Measurements from ENCODE around the gene KCNMA1. TPM values are rescaled to one million over a fixed set of nuclear protein-coding genes. Genes with fewer than 3 reads are reported as not detected.

KCNMA1 gene
- total RNA-seq, 1 experiment from 2014 or later, result 31.3 TPM

GRCh38 chr10:77385315-77385714 lies 252.3 kb downstream of the KCNMA1 start:
- no peak overlapping the region for H3K27ac ChIP-seq (ENCODE audit: low read length)
- no peak overlapping the region for H3K4me2 ChIP-seq (ENCODE audit: low read depth, low read length, poor library complexity, severe bottlenecking)
- no peaks in the 10 kb centered on the region for H3K9me3 ChIP-seq (ENCODE audit: low read length)
- H4K20me1 ChIP-seq (ENCODE audit: insufficient read depth, low read depth, low read length), result peaks cover 7% of the 10 kb centered on the region; the same call in 1 of the 2 replicates
- H3K9ac ChIP-seq (ENCODE audit: low read length), result no peak overlapping the region
- H3K27me3 ChIP-seq (ENCODE audit: low read length), result no peaks in the 10 kb centered on the region
- H3K36me3 ChIP-seq (ENCODE audit: insufficient read depth, low read length), result no peaks in the 10 kb centered on the region
- H3K4me3 ChIP-seq (ENCODE audit: low read length), result no peak overlapping the region
- no peak overlapping the region for H2AFZ ChIP-seq (ENCODE audit: low read length)
- no peak for DNase-seq
- no peaks in the 10 kb centered on the region for H3K79me2 ChIP-seq (ENCODE audit: low read length)
- no peaks in the 10 kb centered on the region for H3K4me1 ChIP-seq (ENCODE audit: low read length)
- no peaks in the 10 kb centered on the region for H3K9me2 ChIP-seq (replicated peaks; ENCODE audit: insufficient read depth, low read length)

GRCh38 chr10:77383861-77384553 lies 253.6 kb downstream of the KCNMA1 start:
- no peaks in the 10 kb centered on the region for H3K4me1 ChIP-seq (ENCODE audit: low read length)
- H3K9me2 ChIP-seq (replicated peaks; ENCODE audit: insufficient read depth, low read length), result no peaks in the 10 kb centered on the region
- no peak overlapping the region for H2AFZ ChIP-seq (ENCODE audit: low read length)
- no peaks in the 10 kb centered on the region for H3K36me3 ChIP-seq (ENCODE audit: insufficient read depth, low read length)
- no peak for DNase-seq
- no peaks in the 10 kb centered on the region for H3K9me3 ChIP-seq (ENCODE audit: low read length)
- H3K79me2 ChIP-seq (ENCODE audit: low read length), result no peaks in the 10 kb centered on the region
- no peak overlapping the region for H3K27ac ChIP-seq (ENCODE audit: low read length)
- no peak overlapping the region for H3K4me3 ChIP-seq (ENCODE audit: low read length)
- peaks cover 7% of the 10 kb centered on the region; the same call in 1 of the 2 replicates for H4K20me1 ChIP-seq (ENCODE audit: insufficient read depth, low read depth, low read length)
- no peak overlapping the region for H3K9ac ChIP-seq (ENCODE audit: low read length)
- no peak overlapping the region for H3K4me2 ChIP-seq (ENCODE audit: low read depth, low read length, poor library complexity, severe bottlenecking)
- no peaks in the 10 kb centered on the region for H3K27me3 ChIP-seq (ENCODE audit: low read length)

GRCh38 chr10:77381750-77382149 lies 255.9 kb downstream of the KCNMA1 start:
- H3K4me1 ChIP-seq (ENCODE audit: low read length), result no peaks in the 10 kb centered on the region
- H2AFZ ChIP-seq (ENCODE audit: low read length), result no peak overlapping the region
- no peaks in the 10 kb centered on the region for H3K27me3 ChIP-seq (ENCODE audit: low read length)
- H3K4me3 ChIP-seq (ENCODE audit: low read length), result no peak overlapping the region
- no peaks in the 10 kb centered on the region for H3K9me3 ChIP-seq (ENCODE audit: low read length)
- no peaks in the 10 kb centered on the region for H3K9me2 ChIP-seq (replicated peaks; ENCODE audit: insufficient read depth, low read length)
- DNase-seq, result no peak
- no peaks in the 10 kb centered on the region for H3K79me2 ChIP-seq (ENCODE audit: low read length)
- no peak overlapping the region for H3K27ac ChIP-seq (ENCODE audit: low read length)
- H3K9ac ChIP-seq (ENCODE audit: low read length), result no peak overlapping the region
- no peaks in the 10 kb centered on the region for H3K36me3 ChIP-seq (ENCODE audit: insufficient read depth, low read length)
- peaks cover 12% of the 10 kb centered on the region; the same call in 1 of the 2 replicates for H4K20me1 ChIP-seq (ENCODE audit: insufficient read depth, low read depth, low read length)
- H3K4me2 ChIP-seq (ENCODE audit: low read depth, low read length, poor library complexity, severe bottlenecking), result no peak overlapping the region

- Histone ChIP-seq H2AFZ (ENCODE audit: low read length) (no peak overlapping the region), H3K9me3 (ENCODE audit: low read length) (no peaks in the 10 kb centered on the region), H3K9me2 (replicated peaks; ENCODE audit: insufficient read depth, low read length) (no peaks in the 10 kb centered on the region), H3K9ac (ENCODE audit: low read length) (no peak overlapping the region), H4K20me1 (ENCODE audit: insufficient read depth, low read depth, low read length) (peaks cover 9% of the 10 kb centered on the region; the same call in 1 of the 2 replicates), H3K27me3 (ENCODE audit: low read length) (no peaks in the 10 kb centered on the region), H3K27ac (ENCODE audit: low read length) (no peak overlapping the region), H3K4me3 (ENCODE audit: low read length) (no peak overlapping the region), H3K4me1 (ENCODE audit: low read length) (no peaks in the 10 kb centered on the region), H3K4me2 (ENCODE audit: low read depth, low read length, poor library complexity, severe bottlenecking) (no peak overlapping the region), H3K36me3 (ENCODE audit: insufficient read depth, low read length) (no peaks in the 10 kb centered on the region), H3K79me2 (ENCODE audit: low read length) (no peaks in the 10 kb centered on the region)
- no peak for DNase-seq
Observed at GRCh38 chr10:77380723-77381122, 256.9 kb downstream of the KCNMA1 start.

- no peak overlapping the region for H3K4me2 ChIP-seq (ENCODE audit: low read depth, low read length, poor library complexity, severe bottlenecking)
- no peak overlapping the region for H3K9ac ChIP-seq (ENCODE audit: low read length)
- no peak for DNase-seq
- H3K79me2 ChIP-seq (ENCODE audit: low read length), result no peaks in the 10 kb centered on the region
- no peaks in the 10 kb centered on the region for H3K27me3 ChIP-seq (ENCODE audit: low read length)
- no peaks in the 10 kb centered on the region for H3K9me3 ChIP-seq (ENCODE audit: low read length)
- H3K27ac ChIP-seq (ENCODE audit: low read length), result no peak overlapping the region
- H3K36me3 ChIP-seq (ENCODE audit: insufficient read depth, low read length), result no peaks in the 10 kb centered on the region
- no peaks in the 10 kb centered on the region for H3K4me1 ChIP-seq (ENCODE audit: low read length)
- H4K20me1 ChIP-seq (ENCODE audit: insufficient read depth, low read depth, low read length), result peaks cover 5% of the 10 kb centered on the region; the same call in 1 of the 2 replicates
- H3K9me2 ChIP-seq (replicated peaks; ENCODE audit: insufficient read depth, low read length), result no peaks in the 10 kb centered on the region
- no peak overlapping the region for H3K4me3 ChIP-seq (ENCODE audit: low read length)
- no peak overlapping the region for H2AFZ ChIP-seq (ENCODE audit: low read length)
Observed at GRCh38 chr10:77380191-77380590, 257.4 kb downstream of the KCNMA1 start.

- Histone ChIP-seq H3K79me2 (ENCODE audit: low read length) (no peaks in the 10 kb centered on the region), H3K4me1 (ENCODE audit: low read length) (no peaks in the 10 kb centered on the region), H3K27ac (ENCODE audit: low read length) (no peak overlapping the region), H3K27me3 (ENCODE audit: low read length) (no peaks in the 10 kb centered on the region), H3K4me2 (ENCODE audit: low read depth, low read length, poor library complexity, severe bottlenecking) (no peak overlapping the region), H4K20me1 (ENCODE audit: insufficient read depth, low read depth, low read length) (peaks cover 8% of the 10 kb centered on the region; the same call in 1 of the 2 replicates), H3K9ac (ENCODE audit: low read length) (no peak overlapping the region), H3K4me3 (ENCODE audit: low read length) (no peak overlapping the region), H3K9me2 (replicated peaks; ENCODE audit: insufficient read depth, low read length) (no peaks in the 10 kb centered on the region), H3K9me3 (ENCODE audit: low read length) (no peaks in the 10 kb centered on the region), H2AFZ (ENCODE audit: low read length) (no peak overlapping the region), H3K36me3 (ENCODE audit: insufficient read depth, low read length) (no peaks in the 10 kb centered on the region)
- DNase-seq, result no peak
Observed at GRCh38 chr10:77378366-77379349, 258.9 kb downstream of the KCNMA1 start.

- Histone ChIP-seq H3K4me1 (ENCODE audit: low read length) (no peaks in the 10 kb centered on the region), H3K9me2 (replicated peaks; ENCODE audit: insufficient read depth, low read length) (no peaks in the 10 kb centered on the region), H2AFZ (ENCODE audit: low read length) (no peak overlapping the region), H3K27ac (ENCODE audit: low read length) (no peak overlapping the region), H3K27me3 (ENCODE audit: low read length) (no peaks in the 10 kb centered on the region), H3K4me2 (ENCODE audit: low read depth, low read length, poor library complexity, severe bottlenecking) (no peak overlapping the region), H3K9me3 (ENCODE audit: low read length) (no peaks in the 10 kb centered on the region), H3K79me2 (ENCODE audit: low read length) (no peaks in the 10 kb centered on the region), H4K20me1 (ENCODE audit: insufficient read depth, low read depth, low read length) (peaks cover 8% of the 10 kb centered on the region; the same call in 1 of the 2 replicates), H3K4me3 (ENCODE audit: low read length) (no peak overlapping the region), H3K9ac (ENCODE audit: low read length) (no peak overlapping the region), H3K36me3 (ENCODE audit: insufficient read depth, low read length) (no peaks in the 10 kb centered on the region)
- DNase-seq, result no peak
Observed at GRCh38 chr10:77377678-77378352, 259.8 kb downstream of the KCNMA1 start.

GRCh38 chr10:77377034-77377433 lies 260.6 kb downstream of the KCNMA1 start:
- H4K20me1 ChIP-seq (ENCODE audit: insufficient read depth, low read depth, low read length), result peaks cover 8% of the 10 kb centered on the region; the same call in 1 of the 2 replicates
- no peak overlapping the region for H3K9ac ChIP-seq (ENCODE audit: low read length)
- no peaks in the 10 kb centered on the region for H3K27me3 ChIP-seq (ENCODE audit: low read length)
- H3K36me3 ChIP-seq (ENCODE audit: insufficient read depth, low read length), result no peaks in the 10 kb centered on the region
- no peaks in the 10 kb centered on the region for H3K9me3 ChIP-seq (ENCODE audit: low read length)
- DNase-seq, result no peak
- no peaks in the 10 kb centered on the region for H3K9me2 ChIP-seq (replicated peaks; ENCODE audit: insufficient read depth, low read length)
- no peak overlapping the region for H3K4me3 ChIP-seq (ENCODE audit: low read length)
- H3K27ac ChIP-seq (ENCODE audit: low read length), result no peak overlapping the region
- H2AFZ ChIP-seq (ENCODE audit: low read length), result no peak overlapping the region
- H3K4me1 ChIP-seq (ENCODE audit: low read length), result no peaks in the 10 kb centered on the region
- no peak overlapping the region for H3K4me2 ChIP-seq (ENCODE audit: low read depth, low read length, poor library complexity, severe bottlenecking)
- no peaks in the 10 kb centered on the region for H3K79me2 ChIP-seq (ENCODE audit: low read length)
